ENCODE measurements around the gene MYO1B. TPM values are rescaled to one million over a fixed set of nuclear protein-coding genes. Genes with fewer than 3 reads are reported as not detected.

Gene MYO1B
- total and polyA plus RNA-seq, 2 of the 8 experiments (the other 6 are each of a cell fraction or from before 2014, with no cell fraction given) = 15.5 to 61.2 TPM

DNA sequence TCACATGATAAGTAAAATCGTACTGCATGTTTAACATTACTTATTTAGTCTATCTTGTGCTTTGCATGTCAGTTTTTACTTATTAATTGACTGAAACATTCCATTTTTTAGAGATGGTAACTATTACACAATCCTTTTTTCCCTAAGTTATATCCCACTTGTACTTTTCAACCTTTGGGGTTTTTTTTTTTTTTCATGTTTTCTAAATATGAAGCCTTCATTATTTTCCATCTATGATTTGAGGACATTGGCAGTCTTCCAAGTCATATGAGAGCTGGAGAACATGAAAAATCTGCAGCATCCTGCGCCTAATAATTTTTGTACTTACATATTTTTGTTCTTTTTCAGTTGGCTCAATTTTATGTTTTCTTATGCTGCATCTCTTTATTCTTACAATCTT is 113.9 kb downstream of the MYO1B start:
- peaks cover 0 to 1% (median 0%) of the 10 kb centered on the region in 4 experiments; a peak in 1 of 7 replicates for H3K27me3 ChIP-seq (replicated peaks in 1 of 4; ENCODE audit: control insufficient read depth in 3 of 4, extremely low read depth in 1 of 4, insufficient read depth in 3 of 4, low read length in 3 of 4)
- no peak overlapping the region for H3K18ac ChIP-seq (ENCODE audit: extremely low read depth, low read length)
- ChIA-PET CTCF (ENCODE audit: partially characterized antibody) (interaction anchor here (1.7 kb wide), 1 partner anchor 9 kb away, joined by 5 read pairs; no protein-coding TSS in a partner anchor), POLR2A (ENCODE audit: partially characterized antibody) (no interaction called here)
- no peak overlapping the region for H2AK5ac ChIP-seq (ENCODE audit: low read depth, low read length)
- no peak overlapping the region for H2BK5ac ChIP-seq (ENCODE audit: low read depth, low read length)
- H2AFZ ChIP-seq (ENCODE audit: low read length) = no peak overlapping the region
- no peaks in the 10 kb centered on the region for H3K4me1 ChIP-seq (replicated peaks in 1 of 4; ENCODE audit: control insufficient read depth in 3 of 4, insufficient read depth in 4 of 4, low read length in 3 of 4)
- peaks cover 0 to 4% of the 10 kb centered on the region in 2 experiments; a peak in 1 of 4 replicates for H3K79me2 ChIP-seq (ENCODE audit: control insufficient read depth in 1 of 2, insufficient read depth in 2 of 2, low read length in 2 of 2)
- peaks cover 0 to 7% of the 10 kb centered on the region in 2 experiments; a peak in 2 of 4 replicates for H3K9me3 ChIP-seq (ENCODE audit: insufficient read depth in 2 of 2, low read depth in 1 of 2, low read length in 1 of 2)
- FAIRE-seq (no peak), DNase-seq (ENCODE audit: low read depth in 1 of 2, low spot score in 2 of 2) (no peak)
- no peak overlapping the region for H4K91ac ChIP-seq (replicated peaks; ENCODE audit: insufficient read length, low read length)
- H3K14ac ChIP-seq (ENCODE audit: insufficient read length) = no peak overlapping the region
- no peak overlapping the region for H3K9ac ChIP-seq (replicated peaks in 1 of 4; ENCODE audit: extremely low read depth in 1 of 4, low read depth in 3 of 4, low read length in 3 of 4)
- H2BK20ac ChIP-seq (ENCODE audit: low read length) = no peak overlapping the region
- H3K27ac ChIP-seq (ENCODE audit: low read depth, low read length) = no peak overlapping the region
- TF ChIP-seq KDM4A (IDR thresholded peaks at IDR 0.05; ENCODE audit: low read depth, low read length, severe bottlenecking) (no peak), RFX5 (IDR thresholded peaks at IDR 0.05; ENCODE audit: borderline replicate concordance, low read depth, low read length) (no peak), CBX8 (IDR thresholded peaks at IDR 0.05; ENCODE audit: borderline replicate concordance, low read depth, low read length) (no peak), ASH2L (IDR thresholded peaks at IDR 0.05; ENCODE audit: low read length) (no peak), CBX5 (IDR thresholded peaks at IDR 0.05; ENCODE audit: low read depth, low read length) (no peak), CREB1 (IDR thresholded peaks at IDR 0.05) (no peak), SIX5 (IDR thresholded peaks at IDR 0.05; ENCODE audit: low read depth, low read length) (no peak), NRF1 (IDR thresholded peaks at IDR 0.05; ENCODE audit: low read depth, low read length) (no peak)
- H3K56ac ChIP-seq (replicated peaks; ENCODE audit: insufficient read length, low read depth, low read length) = no peak overlapping the region
- H4K8ac ChIP-seq (ENCODE audit: extremely low read depth, insufficient read depth, low read length) = no peak overlapping the region
- no peak overlapping the region for H3K4me2 ChIP-seq (ENCODE audit: insufficient read depth in 1 of 2, low read depth in 2 of 2, low read length in 2 of 2)
- H3K4ac ChIP-seq (replicated peaks; ENCODE audit: insufficient read length, low read depth, low read length) = no peak overlapping the region
- no peak overlapping the region for H2BK120ac ChIP-seq (replicated peaks; ENCODE audit: low read depth, low read length)
- no peak overlapping the region for H3K4me3 ChIP-seq (ENCODE audit: extremely low read depth in 1 of 4, insufficient read depth in 2 of 4, low read depth in 3 of 4, low read length in 4 of 4)
- H3K23me2 ChIP-seq (ENCODE audit: low read depth, low read length) = no peaks in the 10 kb centered on the region; the same call in 1 of the 2 replicates
- H4K20me1 ChIP-seq (replicated peaks in 1 of 2; ENCODE audit: control insufficient read depth in 1 of 2, insufficient read depth in 2 of 2, low read length in 2 of 2) = no peaks in the 10 kb centered on the region
- no peak overlapping the region for H3K23ac ChIP-seq (ENCODE audit: insufficient read length)
- 93% methylated on average over 2 of the region's 2 CpGs; no CpG with 5 or more reads in 1 of the 2 experiments for WGBS, 2 experiments (ENCODE audit: extremely low coverage in 1 of 2, insufficient coverage in 1 of 2, insufficient read length in 1 of 2, insufficient replicate concordance in 2 of 2, low coverage in 1 of 2, low lambda C conversion rate in 2 of 2, missing lambda C conversion rate in 1 of 2)
- peaks cover 0 to 12% (median 6%) of the 10 kb centered on the region in 4 experiments; a peak in 5 of 8 replicates for H3K36me3 ChIP-seq (ENCODE audit: control insufficient read depth in 2 of 4, insufficient read depth in 4 of 4, low read length in 3 of 4)
- no peak overlapping the region for H2BK15ac ChIP-seq (ENCODE audit: low read length)
- H3K79me1 ChIP-seq (ENCODE audit: low read depth, low read length) = no peaks in the 10 kb centered on the region
- no peak overlapping the region for H2BK12ac ChIP-seq (ENCODE audit: low read depth, low read length)
- H4K5ac ChIP-seq (ENCODE audit: insufficient read length, low read depth, low read length) = no peak overlapping the region

Measured in H1 (cell line).